UCSD-AML1 (cell line): ENCODE data around the gene ATP6V0D1.

Experiments
- DNase-seq: peaks from one replicate; lab custom pipeline; 2025; ENCODE audit not compliant: unreplicated experiment; lab: John Stamatoyannopoulos, UW

ATP6V0D1 gene

DNA sequence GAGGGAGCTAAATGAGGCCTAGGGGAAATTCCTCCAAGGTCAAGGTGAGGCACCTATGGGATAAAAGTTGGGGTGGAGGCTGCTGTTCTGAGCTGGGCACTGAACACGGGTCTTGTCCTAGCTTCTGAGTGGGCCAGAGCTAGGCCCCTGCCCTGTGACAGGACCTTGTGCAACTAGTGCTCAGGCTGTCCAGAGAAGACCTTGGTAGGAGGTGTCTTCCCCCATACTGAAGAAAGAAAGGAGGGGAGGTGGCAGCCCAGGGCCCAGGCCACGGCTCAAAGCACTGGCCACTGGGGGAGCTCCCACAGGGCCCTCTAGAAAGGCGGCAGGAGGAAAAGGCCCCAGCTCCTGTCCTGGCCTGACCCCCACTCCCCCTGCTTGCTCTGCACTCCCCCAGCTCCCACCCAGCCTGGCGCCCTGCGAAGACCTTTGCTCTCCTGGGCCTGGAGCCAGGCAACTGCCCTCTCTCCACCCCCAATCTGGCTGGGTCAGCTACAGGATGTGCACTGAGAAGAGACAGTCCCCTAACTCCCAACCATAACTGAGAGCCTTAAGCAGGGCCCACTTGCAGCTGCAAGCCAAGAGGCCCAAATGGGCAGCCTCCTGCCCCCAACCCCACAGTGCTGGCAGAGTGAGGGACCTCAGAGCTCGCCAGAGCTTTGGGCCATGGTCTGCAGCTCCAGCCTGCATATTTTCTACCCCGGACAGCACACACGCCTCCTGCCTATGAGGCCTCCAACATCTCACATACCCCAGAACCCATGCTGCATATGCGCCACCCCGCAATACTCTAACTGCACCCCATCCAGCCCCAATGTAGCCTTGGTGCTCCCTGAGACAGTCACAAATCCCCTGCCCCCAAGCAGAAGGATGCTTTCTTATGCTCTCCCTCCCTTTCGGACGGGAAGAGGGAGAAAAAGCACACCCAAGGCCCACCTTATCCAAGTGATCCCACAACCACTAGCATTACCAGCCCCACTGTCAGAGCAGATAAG, 34.7 kb downstream of the ATP6V0D1 start:
- no peak for DNase-seq

DNA sequence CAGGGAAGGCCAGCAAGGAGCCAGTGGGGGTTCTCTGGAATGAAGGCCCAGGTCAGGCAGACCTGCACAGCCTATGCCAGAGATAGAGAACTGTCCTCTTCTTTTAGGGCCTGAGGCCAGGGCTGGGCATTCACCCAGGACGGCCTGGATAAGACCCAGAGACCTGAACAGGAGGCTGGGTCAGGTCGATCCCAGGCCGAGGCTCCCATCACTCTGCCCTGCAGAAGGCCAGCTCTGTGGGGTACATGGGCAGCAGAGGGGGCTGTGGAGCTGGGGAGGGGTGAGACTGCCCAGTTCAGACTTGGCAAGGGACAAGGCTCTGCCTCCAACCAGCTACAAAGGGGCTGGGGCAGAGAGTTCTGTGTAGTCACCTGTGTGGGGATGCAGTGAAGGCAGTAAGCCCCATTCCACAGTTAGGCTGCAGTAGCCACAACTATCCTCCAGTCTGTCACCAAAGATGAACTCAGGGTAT, 35.5 kb downstream of the ATP6V0D1 start:
- no peak for DNase-seq

DNA sequence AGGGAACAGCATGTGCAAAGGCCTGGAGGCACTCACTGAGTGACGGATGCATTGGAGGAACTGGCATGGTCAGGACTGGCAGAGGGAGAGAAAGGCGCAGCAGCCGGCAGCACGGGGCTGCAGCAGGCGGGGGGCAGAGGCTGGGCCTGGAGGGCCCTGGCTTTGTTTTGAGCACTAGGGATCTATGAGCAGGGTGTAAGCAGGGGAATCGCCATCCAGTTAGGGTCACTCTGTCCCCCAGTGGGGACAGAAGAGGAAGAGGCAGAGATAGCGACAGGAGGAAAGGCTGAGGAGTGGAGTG, 35.9 kb downstream of the ATP6V0D1 start:
- no peak for DNase-seq

DNA sequence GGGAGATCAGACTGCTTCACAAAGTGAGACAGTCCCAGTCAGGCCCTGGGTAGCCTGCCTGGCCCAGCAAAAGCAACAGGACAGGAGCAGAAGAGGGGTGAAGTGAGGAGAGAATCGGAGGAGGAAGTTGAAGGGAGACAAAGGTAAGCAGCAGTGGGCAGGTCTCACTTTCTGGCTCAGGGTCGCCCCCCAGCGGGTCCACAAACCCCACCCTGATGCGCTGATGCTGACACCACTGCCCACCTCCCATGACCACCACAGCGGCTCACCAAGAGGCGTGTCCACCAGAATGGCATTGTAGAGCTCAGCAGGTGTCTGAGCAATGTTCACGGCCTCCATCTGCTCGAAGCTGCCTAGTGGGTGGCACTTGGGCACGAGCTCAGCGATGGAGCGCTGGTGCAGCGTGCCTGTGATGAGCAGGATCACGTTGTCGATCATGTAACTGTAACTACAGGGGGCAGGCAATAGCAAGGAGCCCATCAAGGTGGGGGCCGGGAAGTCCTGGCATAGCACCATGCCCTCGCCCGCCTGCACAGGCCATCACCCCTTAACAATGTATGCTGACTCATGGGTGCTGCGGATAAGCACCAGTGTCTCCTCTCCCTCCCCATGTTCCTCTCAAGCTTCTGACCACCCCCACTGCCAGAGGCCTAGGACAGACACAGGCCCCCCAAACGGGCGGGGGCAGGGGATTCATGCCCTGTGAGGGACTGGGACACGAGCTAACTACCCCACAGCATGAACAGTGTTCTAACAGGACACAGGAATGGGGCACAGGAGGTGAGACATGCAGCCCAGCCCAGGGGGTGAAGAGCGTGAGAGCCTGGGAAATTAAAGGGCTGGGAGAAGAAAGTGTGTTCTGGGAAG, 36.5 kb downstream of the ATP6V0D1 start:
- DNase-seq = no peak

DNA sequence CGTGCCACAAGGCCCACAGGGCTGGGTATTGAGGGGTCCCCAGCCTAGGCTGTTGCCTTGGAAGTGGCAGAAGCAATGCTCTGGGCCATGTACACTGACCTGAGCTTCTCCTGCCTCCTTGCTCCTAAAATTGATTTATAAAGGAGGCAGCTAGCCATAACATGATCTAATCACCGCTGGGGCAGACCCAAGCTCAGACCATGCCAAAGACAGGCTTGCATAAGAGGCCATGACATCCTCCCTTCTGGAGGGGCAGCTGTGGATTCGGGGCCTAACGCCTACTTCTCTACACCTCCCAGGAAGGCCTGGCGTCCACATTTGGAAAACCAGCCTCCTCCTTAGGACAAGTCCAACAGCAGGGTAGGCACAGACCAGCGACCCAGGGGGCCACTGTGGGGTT, 37.7 kb downstream of the ATP6V0D1 start:
- no peak for DNase-seq

DNA sequence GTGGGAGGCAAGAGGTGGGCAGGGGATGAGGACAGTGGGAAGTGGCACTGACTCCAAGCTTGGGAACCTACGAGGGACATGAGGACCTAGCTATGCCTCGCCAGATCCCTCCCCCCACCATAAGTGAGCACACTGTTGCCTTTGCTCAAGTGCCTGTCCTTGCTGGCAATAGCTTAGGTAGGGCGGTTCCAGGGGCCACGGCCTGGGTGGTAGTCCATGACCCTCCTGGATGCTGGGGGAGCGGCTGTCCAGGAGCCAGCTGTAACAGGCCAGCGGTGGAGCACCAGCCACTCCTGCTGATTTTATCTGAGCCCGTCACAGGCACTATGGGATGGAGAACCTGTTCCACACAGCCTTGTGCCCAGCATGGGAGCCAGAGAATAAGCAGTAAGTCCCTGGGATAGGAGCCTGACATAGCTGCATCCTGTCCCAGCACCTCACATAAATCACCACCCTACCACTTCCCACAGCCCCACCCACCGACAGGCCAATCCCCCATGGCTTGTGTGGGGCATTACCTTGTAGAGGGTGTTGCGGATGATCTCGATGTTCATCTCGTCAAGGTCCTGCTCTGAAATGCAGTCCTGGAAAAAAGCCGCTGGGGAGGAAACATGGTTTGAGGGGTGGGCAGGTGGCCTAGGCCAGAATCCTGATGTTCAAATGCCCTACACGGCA, 38.2 kb downstream of the ATP6V0D1 start:
- DNase-seq = no peak

DNA sequence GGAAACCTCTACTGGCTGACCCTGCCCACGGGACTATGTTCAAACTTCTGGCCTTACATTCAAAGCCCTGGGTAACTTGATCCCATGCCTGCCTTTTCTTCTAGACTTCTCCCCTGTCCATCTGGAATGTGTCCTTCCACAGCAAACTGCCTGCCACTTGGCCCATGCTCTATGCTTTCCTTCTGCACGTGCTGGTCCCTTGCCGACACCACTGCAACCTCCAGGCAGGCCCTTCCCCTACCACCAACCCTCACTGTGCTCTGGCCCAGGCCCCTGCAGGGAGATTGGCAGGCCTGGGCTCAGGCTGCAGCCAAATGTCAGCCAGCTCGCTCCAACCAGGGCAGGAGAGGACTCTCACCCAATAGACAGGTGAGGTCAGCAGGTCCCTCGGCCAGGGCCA, 39.0 kb downstream of the ATP6V0D1 start:
- DNase-seq = no peak

DNA sequence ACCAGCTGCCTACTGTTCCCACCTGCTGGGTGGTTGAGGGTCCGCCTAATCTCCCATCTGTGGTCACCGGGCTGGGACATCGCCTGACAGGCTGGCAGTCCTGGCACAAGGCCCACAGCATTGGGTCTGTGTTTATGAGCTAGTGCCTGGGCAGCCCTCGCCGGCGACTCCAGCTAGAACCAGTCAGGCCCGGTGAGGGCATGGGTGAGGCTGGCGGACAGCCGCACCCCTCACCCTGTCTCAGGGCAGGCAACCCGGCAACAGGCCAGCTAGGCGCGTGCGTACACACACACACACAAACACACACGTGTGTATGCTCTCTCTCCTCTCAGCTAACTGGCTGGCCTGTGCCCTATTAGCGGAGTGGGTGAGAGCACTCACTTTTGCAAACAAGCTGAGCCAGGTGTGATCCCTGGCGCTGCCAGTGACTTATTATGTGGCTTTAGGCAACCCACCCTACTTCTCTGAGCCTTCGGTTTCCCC, 39.6 kb downstream of the ATP6V0D1 start:
- DNase-seq = no peak

DNA sequence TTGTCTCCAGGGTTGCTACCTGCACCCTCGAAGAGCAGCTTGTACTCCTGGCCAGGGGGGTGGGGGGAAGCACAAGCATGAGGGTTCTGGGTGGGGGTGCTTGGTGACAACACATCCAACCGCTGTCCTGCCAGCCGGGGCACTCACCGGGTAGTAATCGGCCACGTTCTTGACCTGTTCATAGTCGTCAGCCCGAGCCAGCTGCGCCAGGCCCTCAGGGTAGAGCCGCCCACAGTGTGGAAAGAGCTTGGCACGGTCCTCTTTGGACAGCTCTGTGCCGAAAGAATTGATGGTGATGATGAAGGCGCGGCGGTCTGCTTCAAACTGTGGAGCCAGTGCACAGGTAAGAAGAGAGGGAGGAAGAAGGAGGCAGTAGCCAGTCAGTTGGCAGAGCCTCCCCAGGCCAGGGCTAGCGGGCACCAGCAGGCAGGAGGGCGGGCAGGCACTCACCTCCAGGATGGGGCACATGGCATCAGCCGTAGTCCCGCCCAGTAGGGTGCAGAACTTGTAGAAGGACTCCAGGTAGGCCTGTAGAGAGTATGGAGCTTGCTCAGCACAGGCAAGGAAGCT, 42.0 kb downstream of the ATP6V0D1 start:
- DNase-seq = no peak

DNA sequence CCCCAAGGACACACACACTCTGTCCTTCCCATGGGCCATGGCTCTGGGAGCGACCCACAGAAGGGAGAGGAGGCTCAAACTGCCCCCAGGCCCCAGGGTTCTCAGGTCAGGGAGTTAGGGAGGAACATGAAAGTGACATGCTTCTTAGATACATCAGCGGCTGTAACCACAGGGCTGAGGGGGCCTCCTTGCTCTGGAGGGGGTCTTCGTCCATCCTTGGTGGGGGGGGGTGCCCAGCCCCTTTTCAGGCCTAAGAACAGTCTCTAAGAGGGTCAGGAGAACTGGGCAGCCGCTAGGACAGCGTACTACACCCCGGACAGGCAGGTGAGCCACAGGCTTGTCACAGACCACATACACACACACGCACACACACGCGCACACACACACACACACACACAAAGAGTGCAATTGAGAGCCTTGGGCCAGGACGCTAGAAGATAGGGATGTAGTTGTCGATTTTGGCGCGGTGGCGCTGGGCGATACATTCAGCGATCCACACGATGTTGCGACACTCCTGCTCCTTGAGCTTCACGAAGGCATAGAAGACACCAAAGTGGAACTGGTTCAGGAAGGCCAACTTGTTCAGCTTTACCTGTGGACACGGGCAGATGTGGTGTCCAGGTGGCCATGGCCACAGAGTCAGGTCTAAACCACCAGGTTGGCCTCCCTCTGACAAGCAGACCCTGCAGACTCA, 42.7 kb downstream of the ATP6V0D1 start:
- DNase-seq = no peak

DNA sequence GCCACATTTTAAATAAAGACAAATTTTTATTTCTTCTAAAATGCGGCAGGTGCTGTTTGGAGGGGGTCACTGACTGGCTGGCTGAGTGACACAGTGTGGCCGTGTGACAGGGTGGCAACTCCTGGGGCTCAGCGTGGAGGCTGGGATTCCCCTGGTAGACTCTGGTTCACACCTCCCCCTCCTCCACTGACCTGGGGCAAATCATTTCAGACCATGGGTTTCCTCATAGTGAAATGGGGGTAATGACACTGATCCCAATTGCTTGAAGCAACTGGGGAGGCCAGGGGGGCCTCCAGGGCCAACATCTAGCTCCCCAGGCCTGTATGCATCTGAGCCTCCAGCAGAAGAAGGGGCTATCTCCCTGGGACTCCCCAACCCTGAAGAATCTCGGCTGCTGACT, 43.4 kb downstream of the ATP6V0D1 start:
- DNase-seq = no peak

DNA sequence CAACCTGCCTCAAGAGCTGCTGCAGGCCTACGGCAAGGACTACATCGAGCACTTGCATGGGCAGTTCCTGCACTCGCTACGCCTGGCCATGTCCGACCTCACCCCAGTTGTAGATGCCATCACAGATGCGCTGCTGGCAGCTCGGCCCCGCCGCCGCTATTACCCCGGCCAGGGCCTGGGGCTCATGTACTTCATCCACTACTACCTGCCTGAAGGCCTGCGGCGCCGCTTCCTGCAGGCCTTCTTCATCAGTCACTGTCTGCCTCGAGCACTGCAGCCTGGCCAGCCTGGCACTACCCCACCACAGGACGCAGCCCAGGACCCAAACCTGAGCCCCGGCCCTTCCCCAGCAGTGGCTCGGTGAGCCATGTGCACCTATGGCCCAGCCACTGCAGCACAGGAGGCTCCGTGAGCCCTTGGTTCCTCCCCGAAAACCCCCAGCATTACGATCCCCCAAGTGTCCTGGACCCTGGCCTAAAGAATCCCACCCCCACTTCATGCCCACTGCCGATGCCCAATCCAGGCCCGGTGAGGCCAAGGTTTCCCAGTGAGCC, 44.2 kb downstream of the ATP6V0D1 start:
- DNase-seq = no peak

DNA sequence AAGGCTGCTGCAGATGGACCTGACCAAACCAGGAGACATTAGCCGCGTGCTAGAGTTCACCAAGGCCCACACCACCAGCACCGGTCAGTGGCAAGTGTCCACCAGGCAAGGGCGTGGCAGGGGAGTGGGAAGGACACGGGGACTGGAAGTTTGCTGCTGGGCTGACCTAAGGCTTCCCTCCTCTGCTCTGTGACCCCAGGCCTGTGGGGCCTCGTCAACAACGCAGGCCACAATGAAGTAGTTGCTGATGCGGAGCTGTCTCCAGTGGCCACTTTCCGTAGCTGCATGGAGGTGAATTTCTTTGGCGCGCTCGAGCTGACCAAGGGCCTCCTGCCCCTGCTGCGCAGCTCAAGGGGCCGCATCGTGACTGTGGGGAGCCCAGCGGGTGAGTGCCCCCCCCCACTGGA, 45.2 kb downstream of the ATP6V0D1 start:
- DNase-seq = no peak

DNA sequence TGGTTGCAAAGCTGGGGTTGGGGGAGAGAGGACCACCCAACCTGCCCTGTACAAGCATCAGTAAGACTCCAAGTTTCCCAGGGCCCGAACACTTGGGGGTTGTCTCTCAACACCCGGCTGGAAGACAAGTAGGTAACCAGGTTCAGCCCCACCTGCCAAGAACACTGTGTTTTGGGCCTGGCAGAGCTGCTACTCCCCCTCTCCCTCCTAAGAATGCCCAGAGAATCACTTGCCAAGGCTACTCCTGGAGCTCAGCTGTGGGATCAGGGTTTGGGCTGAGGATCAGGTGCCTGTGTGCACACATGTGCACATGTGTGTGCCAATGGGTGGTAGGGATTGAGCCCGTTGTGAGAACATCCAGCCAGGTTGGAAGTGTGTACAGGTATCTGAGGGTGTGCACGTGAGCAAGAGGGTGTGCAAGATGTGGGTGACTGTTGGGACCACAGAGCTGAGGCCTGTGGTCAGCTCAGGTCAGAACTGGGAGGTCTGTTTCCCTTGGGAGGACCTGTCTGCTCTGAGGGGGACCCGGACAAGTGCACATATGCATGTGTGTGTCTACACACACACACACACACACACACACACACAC, 47.7 kb downstream of the ATP6V0D1 start:
- DNase-seq = no peak

DNA sequence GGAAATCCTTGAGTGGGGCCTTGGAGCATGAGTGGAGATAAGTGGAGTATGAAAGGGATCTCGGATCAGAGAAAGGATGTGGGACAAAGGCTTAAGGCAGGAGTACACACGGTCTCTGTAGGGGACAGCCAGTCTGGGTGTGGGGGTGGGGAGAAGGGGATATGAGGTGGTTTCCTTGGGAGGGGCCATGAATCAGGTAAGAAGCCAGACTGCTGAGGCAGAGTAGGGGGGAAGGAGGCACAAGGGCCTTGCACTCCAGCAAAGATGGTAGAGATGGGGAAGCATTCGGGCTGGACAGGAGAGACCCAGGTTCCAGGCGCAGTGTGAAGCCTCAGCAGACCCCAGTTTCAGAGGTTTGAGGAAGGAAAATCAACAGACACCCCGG, 48.5 kb downstream of the ATP6V0D1 start:
- no peak for DNase-seq

DNA sequence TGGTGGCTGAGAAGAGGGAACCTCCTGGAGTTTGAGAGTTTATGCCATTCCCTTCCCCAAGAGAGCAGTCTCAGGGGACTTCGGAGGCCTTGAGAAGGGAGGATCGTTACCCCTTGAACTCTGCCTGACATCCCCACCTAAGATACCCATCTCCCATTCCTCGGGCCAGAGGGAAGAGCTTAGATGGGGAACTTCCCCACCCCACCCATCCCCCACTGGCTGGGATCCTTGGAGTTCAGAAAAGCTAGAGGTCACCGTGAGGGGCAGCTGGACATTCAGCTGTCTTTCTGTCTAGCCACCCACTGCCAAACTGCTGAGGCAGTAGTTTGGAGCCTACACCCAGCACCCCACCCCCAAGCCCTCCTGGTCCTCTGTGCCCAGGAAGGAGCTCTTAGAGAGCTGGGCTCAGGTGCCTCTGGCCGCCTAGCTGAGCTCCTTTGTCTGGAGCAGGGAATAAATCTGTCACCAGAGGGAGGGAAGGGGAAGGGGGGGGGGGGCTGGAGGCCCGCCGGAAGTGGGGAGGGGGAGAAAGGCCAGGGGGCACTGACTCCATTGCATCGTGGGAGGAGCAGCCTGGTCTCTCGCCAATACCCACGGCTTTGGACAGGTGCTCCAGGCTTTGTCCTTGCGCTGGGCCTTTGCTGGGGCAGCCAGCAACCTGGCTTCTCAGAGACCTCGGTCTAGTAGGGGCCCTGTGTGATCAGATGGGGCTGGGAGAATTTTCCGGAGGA, 49.0 kb downstream of the ATP6V0D1 start:
- DNase-seq = no peak

DNA sequence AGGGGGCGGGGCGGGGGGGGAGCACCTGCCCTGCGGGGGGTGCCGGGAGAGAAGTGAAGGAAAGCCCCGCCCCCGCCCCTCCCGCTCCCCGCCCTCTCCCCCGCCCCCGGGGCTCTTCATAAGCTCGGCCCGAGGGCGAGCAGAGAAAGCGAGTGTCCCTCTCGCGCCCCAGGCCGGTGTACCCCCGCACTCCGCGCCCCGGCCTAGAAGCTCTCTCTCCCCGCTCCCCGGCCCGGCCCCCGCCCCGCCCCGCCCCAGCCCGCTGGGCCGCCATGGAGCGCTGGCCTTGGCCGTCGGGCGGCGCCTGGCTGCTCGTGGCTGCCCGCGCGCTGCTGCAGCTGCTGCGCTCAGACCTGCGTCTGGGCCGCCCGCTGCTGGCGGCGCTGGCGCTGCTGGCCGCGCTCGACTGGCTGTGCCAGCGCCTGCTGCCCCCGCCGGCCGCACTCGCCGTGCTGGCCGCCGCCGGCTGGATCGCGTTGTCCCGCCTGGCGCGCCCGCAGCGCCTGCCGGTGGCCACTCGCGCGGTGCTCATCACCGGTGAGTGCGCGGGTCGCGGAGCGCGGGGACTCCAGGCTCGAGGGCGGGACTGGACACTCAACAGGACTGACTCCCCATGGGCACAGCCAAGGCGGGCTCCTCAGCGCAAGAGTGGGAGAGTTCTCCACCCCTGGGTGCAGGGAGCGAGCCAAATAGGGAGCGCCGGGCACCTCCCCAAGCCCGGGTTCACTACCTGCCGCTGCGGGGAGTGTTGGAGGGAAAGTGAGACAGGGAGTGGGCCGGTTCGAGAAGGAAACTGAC, 49.8 kb downstream of the ATP6V0D1 start, which contains the start of gene HSD11B2:
Gene HSD11B2 (plus strand): TSS at position 145 of the 798 bp plus-strand sequence. CDS start 128 bp downstream, at position 273.
- DNase-seq = peak; percentile 45

DNA sequence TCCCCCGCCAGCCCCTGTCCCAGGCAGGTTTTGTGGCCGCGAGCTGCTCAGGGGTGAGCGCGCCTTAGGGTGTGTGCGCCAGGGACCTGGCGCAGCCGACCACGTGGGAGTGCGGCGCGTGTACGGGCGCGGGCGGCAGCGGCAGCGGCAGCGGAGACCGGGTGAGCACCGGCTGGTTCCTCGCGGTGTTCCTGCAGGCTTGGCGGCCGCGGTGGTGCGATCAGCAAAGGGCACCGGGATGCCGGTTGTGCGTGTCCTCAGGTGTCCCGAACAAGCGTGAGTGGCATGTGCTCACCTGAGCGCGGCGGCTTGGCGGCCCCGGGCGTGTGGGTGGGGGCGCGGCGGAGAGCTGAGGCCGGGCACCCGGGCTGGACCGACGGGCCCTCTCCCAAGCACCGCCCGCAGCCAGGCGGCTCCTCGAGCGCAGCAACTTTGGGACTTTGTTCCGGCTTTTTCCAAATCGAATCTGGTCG, 50.4 kb downstream of the ATP6V0D1 start:
- DNase-seq = no peak
